H9 (cell line): ENCODE data around the gene MLYCD. TPM values are rescaled to one million over a fixed set of nuclear protein-coding genes. Genes with fewer than 3 reads are reported as not detected.

ENCODE experiments used
- DNase-seq: peaks from one replicate; pipeline ENCODE4 v3.0.0-alpha.2; 2017
- H2AFZ ChIP-seq: one replicate; pipeline ENCODE4 v1.6.1; 2013; ENCODE audit warnings: mild to moderate bottlenecking, low read length, control low read depth, moderate library complexity
- H2AK5ac ChIP-seq: 2 replicates; pipeline ENCODE4 v1.6.1; 2013; ENCODE audit warnings: low read length, control low read depth, mixed read lengths; ENCODE audit not compliant: insufficient read length
- H2BK120ac ChIP-seq: one replicate; pipeline ENCODE4 v1.6.1; 2013; ENCODE audit warnings: low read depth, mild to moderate bottlenecking, low read length, control low read depth, inconsistent platforms; ENCODE audit not compliant: poor library complexity, severe bottlenecking
- H2BK12ac ChIP-seq: 2 replicates; pipeline ENCODE4 v1.6.1; 2013; ENCODE audit warnings: low read length, control low read depth, mixed read lengths, low read depth; ENCODE audit not compliant: insufficient read length
- H2BK15ac ChIP-seq: 2 replicates; pipeline ENCODE4 v1.6.1; 2013; ENCODE audit warnings: low read depth, low read length, control low read depth
- H2BK20ac ChIP-seq: one replicate; pipeline ENCODE4 v1.6.1; 2013; ENCODE audit warnings: low read depth, mild to moderate bottlenecking, low read length, control low read depth, inconsistent platforms; ENCODE audit not compliant: poor library complexity, severe bottlenecking
- H2BK5ac ChIP-seq: 2 replicates; pipeline ENCODE4 v1.6.1; 2013; ENCODE audit warnings: low read length, control low read depth, mixed read lengths; ENCODE audit not compliant: insufficient read length
- H3K14ac ChIP-seq: 2 replicates; pipeline ENCODE4 v1.6.1; 2013; ENCODE audit warnings: low read length, control low read depth; ENCODE audit not compliant: insufficient read depth
- H3K18ac ChIP-seq: 2 replicates; pipeline ENCODE4 v1.6.1; 2013; ENCODE audit warnings: low read depth, mild to moderate bottlenecking, mixed read lengths, low read length, control low read depth; ENCODE audit not compliant: insufficient read length
- H3K23ac ChIP-seq: 2 replicates; pipeline ENCODE4 v1.6.1; 2013; ENCODE audit warnings: low read length, control low read depth, mixed read lengths, low read depth; ENCODE audit not compliant: insufficient read length
- H3K23me2 ChIP-seq: 2 replicates; pipeline ENCODE4 v1.6.1; 2013; ENCODE audit warnings: low read depth, mild to moderate bottlenecking, mixed read lengths, low read length, control low read depth; ENCODE audit not compliant: insufficient read length, poor library complexity, severe bottlenecking
- H3K27ac ChIP-seq: 2 replicates; pipeline ENCODE4 v1.5.1; 2013; ENCODE audit warnings: low read length, control low read depth, mixed read lengths, low read depth; ENCODE audit not compliant: insufficient read length
- H3K27me3 ChIP-seq: 2 replicates; pipeline ENCODE4 v1.6.1; 2013; ENCODE audit warnings: low read length, control low read depth, inconsistent platforms; ENCODE audit not compliant: insufficient read depth
- H3K4ac ChIP-seq: 2 replicates; pipeline ENCODE4 v1.6.1; 2013; ENCODE audit warnings: low read depth, mild to moderate bottlenecking, control low read depth, inconsistent platforms, low read length, moderate library complexity
- H3K4me1 ChIP-seq: 2 replicates; pipeline ENCODE4 v1.6.1; 2013; ENCODE audit warnings: low read length, control low read depth, inconsistent platforms; ENCODE audit not compliant: insufficient read depth
- H3K4me2 ChIP-seq: 2 replicates; pipeline ENCODE4 v1.6.1; 2013; ENCODE audit warnings: low read length, control low read depth, mixed read lengths; ENCODE audit not compliant: insufficient read length, insufficient read depth
- H3K56ac ChIP-seq: 2 replicates; pipeline ENCODE4 v1.6.1; 2013; ENCODE audit warnings: low read depth, mild to moderate bottlenecking, mixed read lengths, low read length, control low read depth; ENCODE audit not compliant: insufficient read length
- H3K79me1 ChIP-seq: 2 replicates; pipeline ENCODE4 v1.6.1; 2013; ENCODE audit warnings: low read depth, mild to moderate bottlenecking, moderate library complexity, low read length, control low read depth, inconsistent platforms; ENCODE audit not compliant: insufficient read depth, poor library complexity, severe bottlenecking
- H3K79me2 ChIP-seq: 2 replicates; pipeline ENCODE4 v1.6.1; 2013; ENCODE audit warnings: low read length, control low read depth, inconsistent platforms; ENCODE audit not compliant: insufficient read depth
- H3K9ac ChIP-seq: 2 replicates; pipeline ENCODE4 v1.6.1; 2013; ENCODE audit warnings: low read length, control low read depth, mixed read lengths; ENCODE audit not compliant: insufficient read length; ENCODE audit errors: extremely low read depth
- H3K9me3 ChIP-seq: one replicate; pipeline ENCODE4 v1.6.1; 2013; ENCODE audit warnings: low read depth, low read length, inconsistent platforms; ENCODE audit not compliant: control insufficient read depth
- H3T11ph ChIP-seq: one replicate; pipeline ENCODE4 v1.6.1; 2013; ENCODE audit warnings: mild to moderate bottlenecking, low read length, control low read depth, inconsistent platforms
- H4K20me1 ChIP-seq: one replicate; pipeline ENCODE4 v1.6.1; 2013; ENCODE audit not compliant: control insufficient read depth, insufficient read length, insufficient read depth
- H4K5ac ChIP-seq: 2 replicates; pipeline ENCODE4 v1.6.1; 2013; ENCODE audit warnings: low read depth, mild to moderate bottlenecking, mixed read lengths, low read length, control low read depth; ENCODE audit not compliant: insufficient read length
- H4K8ac ChIP-seq: replicated peaks from 2 replicates; pipeline ENCODE4 v1.6.1; 2013; ENCODE audit warnings: low read length, control low read depth, mixed read lengths, low read depth; ENCODE audit not compliant: insufficient read length
- H4K91ac ChIP-seq: 2 replicates; pipeline ENCODE4 v1.6.1; 2013; ENCODE audit warnings: low read depth, mild to moderate bottlenecking, moderate library complexity, mixed read lengths, low read length, control low read depth; ENCODE audit not compliant: insufficient read length
- H3K27ac Mint-ChIP-seq, 3 experiments: 2 replicates in 2 of 3; 3 replicates in 1 of 3; pipeline ENCODE4 v1.8.0; 2020 to 2021; ENCODE audit warnings: mixed read lengths in 3 of 3, mild to moderate bottlenecking in 1 of 3, moderate library complexity in 1 of 3
- H3K27me3 Mint-ChIP-seq: 2 replicates; pipeline ENCODE4 v1.8.0; 2021; ENCODE audit warnings: low read depth, mild to moderate bottlenecking, moderate library complexity, mixed read lengths
- H3K36me3 Mint-ChIP-seq, 3 experiments: 2 replicates in 2 of 3; 3 replicates in 1 of 3; pipeline ENCODE4 v1.8.0; 2020 to 2021; ENCODE audit warnings: low read depth in 3 of 3, mixed read lengths in 3 of 3; ENCODE audit not compliant: insufficient read depth in 1 of 3
- H3K4me1 Mint-ChIP-seq, 2 experiments: 2 replicates each; pipeline ENCODE4 v1.8.0; 2020; ENCODE audit warnings: mixed read lengths in 2 of 2
- H3K4me3 Mint-ChIP-seq, 2 experiments: 2 replicates in 1 of 2; 3 replicates in 1 of 2; pipeline ENCODE4 v1.8.0; 2020 to 2021; ENCODE audit warnings: mild to moderate bottlenecking in 2 of 2, mixed read lengths in 2 of 2, moderate library complexity in 1 of 2
- H3K9me3 Mint-ChIP-seq, 2 experiments: 2 replicates in 1 of 2; 3 replicates in 1 of 2; pipeline ENCODE4 v1.8.0; 2020; ENCODE audit warnings: mild to moderate bottlenecking in 2 of 2, mixed read lengths in 2 of 2, moderate library complexity in 1 of 2
- CTCF ChIP-seq: fragments of 200-600 bp; sonication (generic); conservative IDR thresholded peaks from 3 replicates; pipeline ENCODE4 v1.8.0; 2021; ENCODE audit warnings: antibody characterized with exemption, mild to moderate bottlenecking
- WGBS: extraction: QIAGEN DNeasy Blood & Tissue Kit; methylation state at CpG from one replicate; pipeline ENCODE4 v1.1.7; 2013; ENCODE audit warnings: missing lambda C conversion rate, low lambda C conversion rate, mixed read lengths; ENCODE audit not compliant: insufficient read length; ENCODE audit errors: extremely low coverage; 5-methylcytosine and 5-hydroxymethylcytosine counted together
- total RNA-seq: library from RNA; stranded (reverse); gene quantifications from 2 replicates; pipeline ENCODE4 v1.2.1, GENCODE V29; 2021

The MLYCD gene
- total RNA-seq, 1 experiment from 2014 or later: 7.1 TPM

DNA sequence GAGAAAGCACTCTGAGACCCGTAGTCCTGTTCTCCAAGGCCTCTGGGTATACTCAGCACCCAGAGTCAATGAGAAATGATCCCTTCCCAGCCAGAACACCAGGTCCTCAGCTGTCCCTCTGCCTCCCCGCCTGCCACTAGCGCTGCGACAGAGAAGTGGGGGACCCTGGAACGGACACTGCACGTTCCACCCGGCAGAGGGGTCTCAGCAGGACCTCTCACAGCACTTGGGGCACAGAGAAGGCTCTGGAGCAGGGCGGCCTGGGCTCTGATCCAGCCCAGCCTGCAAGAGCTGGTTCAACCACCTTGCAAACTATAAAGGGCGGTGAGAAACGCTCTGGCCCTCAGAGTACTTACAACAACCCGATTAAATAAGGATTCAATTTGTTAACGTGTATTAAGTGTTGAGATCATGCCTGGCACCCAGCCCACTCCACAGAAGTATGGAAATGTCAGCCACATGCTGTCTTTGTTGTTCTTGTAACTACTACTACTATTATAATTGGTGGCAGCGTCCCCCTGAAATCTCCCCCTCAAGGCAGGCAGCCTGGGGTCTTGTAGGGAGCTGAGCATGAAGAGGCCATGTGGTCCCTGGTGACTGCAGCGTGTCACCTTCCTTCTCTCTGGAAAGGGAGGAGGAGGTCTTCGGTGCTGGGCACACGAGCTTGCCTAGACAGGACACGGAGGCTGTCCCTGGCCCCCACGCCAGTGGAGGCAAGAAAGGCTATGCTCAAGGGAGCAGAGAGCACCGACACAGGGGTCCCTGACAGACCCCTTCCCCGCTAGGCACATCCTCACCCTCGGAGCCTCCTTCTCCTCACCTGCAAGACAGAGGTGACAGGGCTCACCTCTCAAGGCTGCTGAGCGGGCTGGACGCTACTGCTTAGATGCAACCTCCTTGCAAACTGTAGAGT is 56.6 kb downstream of the MLYCD start:
- Mint-ChIP-seq H3K36me3 (peaks cover 0 to 2% (median 0%) of the 10 kb centered on the region in 3 experiments; a peak in 1 of 7 replicates), H3K4me1 (peaks cover 9 to 10% of the 10 kb centered on the region in 2 experiments), H3K4me3 (no peak overlapping the region), H3K27ac (no peak overlapping the region), H3K27me3 (peaks cover 4% of the 10 kb centered on the region; the same call in 1 of the 2 replicates), H3K9me3 (no peaks in the 10 kb centered on the region; a peak in 1 of 5 replicates)
- H3K4ac ChIP-seq: no peak overlapping the region
- H3K9ac ChIP-seq: no peak overlapping the region
- no peak overlapping the region for H4K5ac ChIP-seq
- no peaks in the 10 kb centered on the region for H3K4me1 ChIP-seq
- no CpG with 5 or more reads among the region's 23 CpGs for WGBS
- H2BK12ac ChIP-seq: no peak overlapping the region
- no peak overlapping the region for H4K8ac ChIP-seq
- H3K23me2 ChIP-seq: no peaks in the 10 kb centered on the region
- H2BK120ac ChIP-seq: no peak overlapping the region
- H3K9me3 ChIP-seq: no peaks in the 10 kb centered on the region
- H2BK20ac ChIP-seq: no peak overlapping the region
- no peaks in the 10 kb centered on the region for H3K79me2 ChIP-seq
- no peak overlapping the region for H3K18ac ChIP-seq
- H4K20me1 ChIP-seq: no peaks in the 10 kb centered on the region
- no peak overlapping the region for H3K27ac ChIP-seq
- no peak overlapping the region for H3K56ac ChIP-seq
- H4K91ac ChIP-seq: no peak overlapping the region
- H2AFZ ChIP-seq: no peak overlapping the region
- H3K23ac ChIP-seq: no peak overlapping the region
- no peak overlapping the region for H2AK5ac ChIP-seq
- no peaks in the 10 kb centered on the region for H3K27me3 ChIP-seq
- no peak overlapping the region for H2BK5ac ChIP-seq
- H2BK15ac ChIP-seq: no peak overlapping the region
- H3K14ac ChIP-seq: no peak overlapping the region
- no peak overlapping the region for H3T11ph ChIP-seq
- no peak overlapping the region for H3K4me2 ChIP-seq
- H3K79me1 ChIP-seq: no peaks in the 10 kb centered on the region
- no peak for DNase-seq
- TF ChIP-seq CTCF: no peak
